C4-2B (cell line): ENCODE data around the gene MAN1A1.

Experiments used
- CTCF ChIP-seq: fragments of 450-650 bp; conservative IDR thresholded peaks from 2 replicates; pipeline ENCODE4 v1.5.1; 2017; ENCODE audit warnings: mild to moderate bottlenecking
- ZFX ChIP-seq: fragments of 450-650 bp; IDR thresholded peaks from 2 replicates; pipeline ENCODE4 v1.6.1; 2017

GRCh38 chr6:119345114-119345513 is 4.4 kb downstream of the MAN1A1 start:
- TF ChIP-seq ZFX (no peak), CTCF (no peak)
